ENCODE measurements around the gene MUC12. TPM values are rescaled to one million over a fixed set of nuclear protein-coding genes. Genes with fewer than 3 reads are reported as not detected.

The MUC12 gene
- total RNA-seq, 2 experiments from 2014 or later = 0.39 to 0.60 TPM

DNA sequence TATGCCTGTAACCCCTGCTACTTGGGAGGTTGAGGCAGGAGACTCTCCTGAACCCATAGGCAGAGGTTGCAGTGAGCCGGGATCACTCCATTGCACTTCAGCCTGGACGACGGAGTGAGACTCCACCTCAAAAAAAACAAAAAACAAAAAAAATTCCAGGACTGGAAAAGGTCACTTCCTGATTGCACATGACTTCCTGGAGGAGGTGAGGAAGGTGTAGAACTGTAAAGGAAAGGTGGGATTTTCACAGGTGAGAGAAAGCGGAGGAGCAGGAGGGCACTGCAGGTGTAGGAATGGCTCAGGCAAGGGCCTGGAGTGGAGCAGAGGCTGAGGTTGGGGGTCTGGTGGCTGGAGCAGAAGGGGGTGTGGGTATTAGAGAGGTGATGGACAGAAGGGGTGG lies 23.3 kb upstream of the MUC12 start:
- no peak for ATAC-seq (ENCODE audit: poor library complexity)
- H3K27ac Mint-ChIP-seq = no peak overlapping the region
- Histone ChIP-seq H3K27me3 (ENCODE audit: control insufficient read depth in 1 of 2, insufficient read depth in 2 of 2, low read length in 2 of 2) (peaks cover 21% of the 10 kb centered on the region in 2 experiments), H3K4me3 (ENCODE audit: low read length) (no peak overlapping the region), H3K27ac (ENCODE audit: low read depth in 1 of 2, low read length in 2 of 2) (no peak overlapping the region), H3K4me1 (ENCODE audit: insufficient read depth, low read length) (peaks cover 5% of the 10 kb centered on the region), H3K36me3 (ENCODE audit: insufficient read depth, low read length) (no peaks in the 10 kb centered on the region), H3K9me3 (ENCODE audit: control insufficient read depth in 1 of 2, insufficient read depth in 1 of 2, low read length in 2 of 2) (peaks cover 0 to 11% of the 10 kb centered on the region in 2 experiments)
- CTCF ChIA-PET = no interaction called here
- no peaks in the 10 kb centered on the region for H3K36me3 Mint-ChIP-seq (ENCODE audit: low read depth)
- no peak overlapping the region for H3K4me3 Mint-ChIP-seq
- H3K27me3 Mint-ChIP-seq = peaks cover 36% of the 10 kb centered on the region
- H3K9me3 Mint-ChIP-seq = no peaks in the 10 kb centered on the region
- intact Hi-C loops (cut with DNase I, micrococcal nuclease) = no loop called here
- DNase-seq = no peak
- no peak for TF ChIP-seq CTCF (IDR thresholded peaks at IDR 0.05)
- H3K4me1 Mint-ChIP-seq (ENCODE audit: low read depth) = no peaks in the 10 kb centered on the region
- POLR2A ChIA-PET = no interaction called here

DNA sequence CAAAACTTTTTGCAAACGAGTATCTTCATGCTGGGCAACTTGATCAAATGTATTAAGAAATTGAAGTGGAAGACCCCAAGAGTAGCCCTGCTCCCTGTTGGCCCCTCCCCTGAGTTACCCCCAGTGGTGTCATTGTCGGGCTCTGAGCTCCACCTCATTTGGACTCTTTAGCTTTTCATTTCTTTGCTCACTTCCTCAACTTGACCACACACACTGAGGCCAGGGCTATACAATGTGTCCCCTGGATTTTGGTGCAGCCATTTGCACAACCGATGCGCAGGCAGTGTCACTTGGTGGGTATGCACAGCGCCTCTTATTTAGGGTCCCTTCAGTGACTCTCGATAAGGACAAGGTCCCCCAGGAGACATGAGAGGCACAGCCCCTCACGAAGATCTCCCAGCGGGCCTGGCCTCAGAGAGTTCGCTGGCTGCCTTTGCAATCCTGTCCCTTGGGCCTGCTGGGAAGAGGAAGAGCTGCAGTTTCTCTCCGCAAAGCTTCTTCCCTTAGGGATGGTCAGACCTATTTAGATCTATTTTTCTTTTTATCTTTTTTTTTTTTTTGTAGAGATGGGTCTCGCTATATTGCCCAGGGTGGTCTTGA lies 22.5 kb upstream of the MUC12 start:
- TF ChIP-seq CTCF (IDR thresholded peaks at IDR 0.05) = no peak
- Histone ChIP-seq H3K4me1 (ENCODE audit: insufficient read depth, low read length) (peaks cover 5% of the 10 kb centered on the region), H3K9me3 (ENCODE audit: control insufficient read depth in 1 of 2, insufficient read depth in 1 of 2, low read length in 2 of 2) (peaks cover 0 to 18% of the 10 kb centered on the region in 2 experiments), H3K4me3 (ENCODE audit: low read length) (no peak overlapping the region), H3K27ac (ENCODE audit: low read depth in 1 of 2, low read length in 2 of 2) (no peak overlapping the region), H3K27me3 (ENCODE audit: control insufficient read depth in 1 of 2, insufficient read depth in 2 of 2, low read length in 2 of 2) (peaks cover 26 to 28% of the 10 kb centered on the region in 2 experiments), H3K36me3 (ENCODE audit: insufficient read depth, low read length) (no peaks in the 10 kb centered on the region)
- DNase-seq (no peak), ATAC-seq (ENCODE audit: poor library complexity) (no peak)
- ChIA-PET POLR2A (no interaction called here), CTCF (no interaction called here)
- H3K27ac Mint-ChIP-seq = no peak overlapping the region
- no peaks in the 10 kb centered on the region for H3K36me3 Mint-ChIP-seq (ENCODE audit: low read depth)
- no peaks in the 10 kb centered on the region for H3K4me1 Mint-ChIP-seq (ENCODE audit: low read depth)
- H3K4me3 Mint-ChIP-seq = no peak overlapping the region
- H3K9me3 Mint-ChIP-seq = no peaks in the 10 kb centered on the region
- H3K27me3 Mint-ChIP-seq = peaks cover 36% of the 10 kb centered on the region
- intact Hi-C loops (cut with DNase I, micrococcal nuclease) = no loop called here

DNA sequence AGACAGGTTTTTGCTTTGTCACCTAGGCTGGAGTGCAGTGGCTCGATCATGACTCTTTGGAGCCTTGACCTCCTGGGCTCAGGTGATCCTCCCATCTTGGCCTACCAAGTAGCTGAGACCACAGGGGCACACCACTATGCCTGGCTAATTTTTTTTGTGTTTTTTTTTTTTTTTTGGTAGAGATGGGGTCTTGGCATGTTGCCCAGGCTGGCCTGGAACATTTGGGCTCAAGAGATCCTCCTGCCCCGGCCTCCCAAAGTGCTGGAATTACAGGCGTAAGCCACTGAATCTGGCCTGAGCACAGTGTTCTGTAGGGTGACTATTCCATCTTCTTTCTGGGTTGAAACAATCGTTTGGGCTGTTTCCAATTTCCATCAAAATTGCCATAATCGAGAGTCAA lies 21.6 kb upstream of the MUC12 start:
- H3K4me3 Mint-ChIP-seq = no peak overlapping the region
- CTCF ChIA-PET = no interaction called here

More for the DNA sequence above, 21.6 kb upstream of the MUC12 start:
- Histone ChIP-seq H3K4me3 (ENCODE audit: low read length) (no peak overlapping the region), H3K36me3 (ENCODE audit: insufficient read depth, low read length) (no peaks in the 10 kb centered on the region), H3K9me3 (ENCODE audit: control insufficient read depth in 1 of 2, insufficient read depth in 1 of 2, low read length in 2 of 2) (peaks cover 0 to 18% of the 10 kb centered on the region in 2 experiments), H3K27me3 (ENCODE audit: control insufficient read depth in 1 of 2, insufficient read depth in 2 of 2, low read length in 2 of 2) (peaks cover 33 to 37% of the 10 kb centered on the region in 2 experiments), H3K4me1 (ENCODE audit: insufficient read depth, low read length) (peaks cover 5% of the 10 kb centered on the region), H3K27ac (ENCODE audit: low read depth in 1 of 2, low read length in 2 of 2) (no peak overlapping the region)
- no peak for TF ChIP-seq CTCF (IDR thresholded peaks at IDR 0.05)
- ATAC-seq (ENCODE audit: poor library complexity) (no peak), DNase-seq (no peak)
- peaks cover 36% of the 10 kb centered on the region for H3K27me3 Mint-ChIP-seq
- no peaks in the 10 kb centered on the region for H3K36me3 Mint-ChIP-seq (ENCODE audit: low read depth)
- H3K9me3 Mint-ChIP-seq = no peaks in the 10 kb centered on the region
- POLR2A ChIA-PET = no interaction called here
- H3K27ac Mint-ChIP-seq = no peak overlapping the region
- intact Hi-C loops (cut with DNase I, micrococcal nuclease) = no loop called here
- H3K4me1 Mint-ChIP-seq (ENCODE audit: low read depth) = no peaks in the 10 kb centered on the region
